HEK293 (cell line): ENCODE measurements around the gene SSTR5.

Experiments used
- PRDM1 ChIP-seq: fragments of 450-650 bp; formaldehyde crosslinking; IDR thresholded peaks from 2 replicates; pipeline ENCODE4; 2016; ENCODE audit warnings: missing biosample characterization, missing genetic modification characterization
- RBAK ChIP-seq: fragments of 450-650 bp; formaldehyde crosslinking; IDR thresholded peaks from 2 replicates; pipeline ENCODE4 v1.5.1; 2016; ENCODE audit warnings: missing biosample characterization, missing genetic modification characterization
- ZBTB21 ChIP-seq: fragments of 450-650 bp; formaldehyde crosslinking; IDR thresholded peaks from 2 replicates; pipeline ENCODE4 v1.5.1; 2017; ENCODE audit warnings: missing biosample characterization, missing genetic modification characterization
- ZNF146 ChIP-seq: fragments of 450-650 bp; formaldehyde crosslinking; IDR thresholded peaks from 2 replicates; pipeline ENCODE4 v1.5.1; 2016; ENCODE audit warnings: missing biosample characterization, missing genetic modification characterization
- ZNF214 ChIP-seq: fragments of 450-650 bp; formaldehyde crosslinking; IDR thresholded peaks from 2 replicates; pipeline ENCODE4 v1.5.1; 2017; ENCODE audit warnings: missing biosample characterization, mild to moderate bottlenecking, missing genetic modification characterization, borderline replicate concordance
- ZNF292 ChIP-seq: fragments of 450-650 bp; formaldehyde crosslinking; IDR thresholded peaks from 2 replicates; pipeline ENCODE4 v1.5.1; 2016; ENCODE audit warnings: low read depth, missing biosample characterization, missing genetic modification characterization, borderline replicate concordance
- ZNF785 ChIP-seq: fragments of 450-650 bp; formaldehyde crosslinking; IDR thresholded peaks from 2 replicates; pipeline ENCODE4 v1.5.1; 2016; ENCODE audit warnings: missing biosample characterization, missing genetic modification characterization
- TF ChIP-seq, protein P1 (sequence below): fragments of 450-650 bp; formaldehyde crosslinking; IDR thresholded peaks from 2 replicates; pipeline ENCODE4 v1.5.1; 2017; ENCODE audit warnings: missing biosample characterization, missing genetic modification characterization
- TF ChIP-seq, protein P2 (sequence below): fragments of 450-650 bp; formaldehyde crosslinking; IDR thresholded peaks from 2 replicates; pipeline ENCODE4 v1.5.1; 2016; ENCODE audit warnings: missing biosample characterization, missing genetic modification characterization
- TF ChIP-seq, protein P3 (sequence below): fragments of 450-650 bp; formaldehyde crosslinking; IDR thresholded peaks from 2 replicates; pipeline ENCODE4 v1.5.1; 2016; ENCODE audit warnings: missing biosample characterization, missing genetic modification characterization
- TF ChIP-seq, protein P4 (sequence below): fragments of 450-650 bp; formaldehyde crosslinking; IDR thresholded peaks from 2 replicates; pipeline ENCODE4; 2016; ENCODE audit warnings: missing biosample characterization, missing genetic modification characterization
- TF ChIP-seq, protein P5 (sequence below): fragments of 450-650 bp; formaldehyde crosslinking; IDR thresholded peaks from 2 replicates; pipeline ENCODE4 v1.5.1; 2016; ENCODE audit warnings: missing biosample characterization, missing genetic modification characterization
- TF ChIP-seq, protein P6 (sequence below): fragments of 450-650 bp; formaldehyde crosslinking; IDR thresholded peaks from 2 replicates; pipeline ENCODE4 v1.5.1; 2016; ENCODE audit warnings: missing biosample characterization, missing genetic modification characterization, low read depth
- TF ChIP-seq, protein P7 (sequence below): fragments of 450-650 bp; formaldehyde crosslinking; IDR thresholded peaks from 2 replicates; pipeline ENCODE4 v1.5.1; 2016; ENCODE audit warnings: missing biosample characterization, missing genetic modification characterization

DNA sequence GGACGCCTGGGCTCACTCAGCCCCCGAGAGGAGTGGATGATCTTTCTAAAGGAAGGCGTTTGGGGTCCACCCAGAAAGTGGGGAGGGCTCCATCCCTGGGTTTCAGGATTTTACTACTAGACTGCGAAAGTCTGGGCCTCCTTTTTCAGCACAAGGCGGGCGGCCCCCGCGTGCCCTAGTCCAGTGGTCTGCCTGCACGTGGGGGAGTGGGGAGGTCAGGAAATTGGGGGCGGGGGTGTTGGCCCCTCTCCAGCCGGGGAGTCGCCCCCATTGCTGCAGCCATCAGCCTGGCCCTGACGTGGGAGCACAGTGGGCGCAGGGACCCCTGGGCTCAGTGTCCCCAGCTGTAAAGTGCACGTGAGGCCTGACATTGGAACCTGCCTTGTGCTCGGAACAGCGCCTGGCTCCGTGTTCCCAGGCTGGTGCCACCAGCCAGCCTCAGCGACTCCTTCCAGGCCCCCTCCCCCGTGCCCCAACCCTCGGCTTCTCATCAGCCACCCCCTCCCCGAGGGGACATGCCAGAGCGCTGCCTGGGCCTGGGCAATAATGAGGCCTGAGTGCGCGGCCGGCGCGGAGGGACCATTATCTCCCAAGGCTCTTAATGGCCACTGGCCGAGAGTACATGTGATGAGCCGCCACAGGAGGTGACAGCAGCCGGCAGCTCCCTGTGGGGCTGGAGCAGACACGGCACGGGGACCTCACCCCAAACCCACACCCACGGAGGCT is 25.9 kb downstream of the SSTR5 start:
- TF ChIP-seq, protein P1, sequence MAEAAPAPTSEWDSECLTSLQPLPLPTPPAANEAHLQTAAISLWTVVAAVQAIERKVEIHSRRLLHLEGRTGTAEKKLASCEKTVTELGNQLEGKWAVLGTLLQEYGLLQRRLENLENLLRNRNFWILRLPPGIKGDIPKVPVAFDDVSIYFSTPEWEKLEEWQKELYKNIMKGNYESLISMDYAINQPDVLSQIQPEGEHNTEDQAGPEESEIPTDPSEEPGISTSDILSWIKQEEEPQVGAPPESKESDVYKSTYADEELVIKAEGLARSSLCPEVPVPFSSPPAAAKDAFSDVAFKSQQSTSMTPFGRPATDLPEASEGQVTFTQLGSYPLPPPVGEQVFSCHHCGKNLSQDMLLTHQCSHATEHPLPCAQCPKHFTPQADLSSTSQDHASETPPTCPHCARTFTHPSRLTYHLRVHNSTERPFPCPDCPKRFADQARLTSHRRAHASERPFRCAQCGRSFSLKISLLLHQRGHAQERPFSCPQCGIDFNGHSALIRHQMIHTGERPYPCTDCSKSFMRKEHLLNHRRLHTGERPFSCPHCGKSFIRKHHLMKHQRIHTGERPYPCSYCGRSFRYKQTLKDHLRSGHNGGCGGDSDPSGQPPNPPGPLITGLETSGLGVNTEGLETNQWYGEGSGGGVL (tag by site-specific recombination) = no peak
- TF ChIP-seq ZNF785 = no peak
- no peak for TF ChIP-seq ZNF146
- TF ChIP-seq, protein P2, sequence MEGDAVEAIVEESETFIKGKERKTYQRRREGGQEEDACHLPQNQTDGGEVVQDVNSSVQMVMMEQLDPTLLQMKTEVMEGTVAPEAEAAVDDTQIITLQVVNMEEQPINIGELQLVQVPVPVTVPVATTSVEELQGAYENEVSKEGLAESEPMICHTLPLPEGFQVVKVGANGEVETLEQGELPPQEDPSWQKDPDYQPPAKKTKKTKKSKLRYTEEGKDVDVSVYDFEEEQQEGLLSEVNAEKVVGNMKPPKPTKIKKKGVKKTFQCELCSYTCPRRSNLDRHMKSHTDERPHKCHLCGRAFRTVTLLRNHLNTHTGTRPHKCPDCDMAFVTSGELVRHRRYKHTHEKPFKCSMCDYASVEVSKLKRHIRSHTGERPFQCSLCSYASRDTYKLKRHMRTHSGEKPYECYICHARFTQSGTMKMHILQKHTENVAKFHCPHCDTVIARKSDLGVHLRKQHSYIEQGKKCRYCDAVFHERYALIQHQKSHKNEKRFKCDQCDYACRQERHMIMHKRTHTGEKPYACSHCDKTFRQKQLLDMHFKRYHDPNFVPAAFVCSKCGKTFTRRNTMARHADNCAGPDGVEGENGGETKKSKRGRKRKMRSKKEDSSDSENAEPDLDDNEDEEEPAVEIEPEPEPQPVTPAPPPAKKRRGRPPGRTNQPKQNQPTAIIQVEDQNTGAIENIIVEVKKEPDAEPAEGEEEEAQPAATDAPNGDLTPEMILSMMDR (tag by site-specific recombination) = no peak
- TF ChIP-seq ZBTB21 (tag by site-specific recombination) = no peak
- TF ChIP-seq, protein P3, sequence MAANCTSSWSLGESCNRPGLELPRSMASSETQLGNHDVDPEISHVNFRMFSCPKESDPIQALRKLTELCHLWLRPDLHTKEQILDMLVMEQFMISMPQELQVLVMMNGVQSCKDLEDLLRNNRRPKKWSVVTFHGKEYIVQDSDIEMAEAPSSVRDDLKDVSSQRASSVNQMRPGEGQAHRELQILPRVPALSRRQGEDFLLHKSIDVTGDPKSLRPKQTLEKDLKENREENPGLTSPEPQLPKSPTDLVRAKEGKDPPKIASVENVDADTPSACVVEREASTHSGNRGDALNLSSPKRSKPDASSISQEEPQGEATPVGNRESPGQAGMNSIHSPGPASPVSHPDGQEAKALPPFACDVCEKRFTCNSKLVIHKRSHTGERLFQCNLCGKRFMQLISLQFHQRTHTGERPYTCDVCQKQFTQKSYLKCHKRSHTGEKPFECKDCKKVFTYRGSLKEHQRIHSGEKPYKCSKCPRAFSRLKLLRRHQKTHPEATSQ (tag by site-specific recombination) = no peak
- TF ChIP-seq, protein P4, sequence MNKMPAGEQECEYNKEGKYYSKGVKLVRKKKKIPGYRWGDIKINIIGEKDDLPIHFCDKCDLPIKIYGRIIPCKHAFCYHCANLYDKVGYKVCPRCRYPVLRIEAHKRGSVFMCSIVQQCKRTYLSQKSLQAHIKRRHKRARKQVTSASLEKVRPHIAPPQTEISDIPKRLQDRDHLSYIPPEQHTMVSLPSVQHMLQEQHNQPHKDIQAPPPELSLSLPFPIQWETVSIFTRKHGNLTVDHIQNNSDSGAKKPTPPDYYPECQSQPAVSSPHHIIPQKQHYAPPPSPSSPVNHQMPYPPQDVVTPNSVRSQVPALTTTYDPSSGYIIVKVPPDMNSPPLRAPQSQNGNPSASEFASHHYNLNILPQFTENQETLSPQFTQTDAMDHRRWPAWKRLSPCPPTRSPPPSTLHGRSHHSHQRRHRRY (tag by site-specific recombination) = no peak
- TF ChIP-seq, protein P5, sequence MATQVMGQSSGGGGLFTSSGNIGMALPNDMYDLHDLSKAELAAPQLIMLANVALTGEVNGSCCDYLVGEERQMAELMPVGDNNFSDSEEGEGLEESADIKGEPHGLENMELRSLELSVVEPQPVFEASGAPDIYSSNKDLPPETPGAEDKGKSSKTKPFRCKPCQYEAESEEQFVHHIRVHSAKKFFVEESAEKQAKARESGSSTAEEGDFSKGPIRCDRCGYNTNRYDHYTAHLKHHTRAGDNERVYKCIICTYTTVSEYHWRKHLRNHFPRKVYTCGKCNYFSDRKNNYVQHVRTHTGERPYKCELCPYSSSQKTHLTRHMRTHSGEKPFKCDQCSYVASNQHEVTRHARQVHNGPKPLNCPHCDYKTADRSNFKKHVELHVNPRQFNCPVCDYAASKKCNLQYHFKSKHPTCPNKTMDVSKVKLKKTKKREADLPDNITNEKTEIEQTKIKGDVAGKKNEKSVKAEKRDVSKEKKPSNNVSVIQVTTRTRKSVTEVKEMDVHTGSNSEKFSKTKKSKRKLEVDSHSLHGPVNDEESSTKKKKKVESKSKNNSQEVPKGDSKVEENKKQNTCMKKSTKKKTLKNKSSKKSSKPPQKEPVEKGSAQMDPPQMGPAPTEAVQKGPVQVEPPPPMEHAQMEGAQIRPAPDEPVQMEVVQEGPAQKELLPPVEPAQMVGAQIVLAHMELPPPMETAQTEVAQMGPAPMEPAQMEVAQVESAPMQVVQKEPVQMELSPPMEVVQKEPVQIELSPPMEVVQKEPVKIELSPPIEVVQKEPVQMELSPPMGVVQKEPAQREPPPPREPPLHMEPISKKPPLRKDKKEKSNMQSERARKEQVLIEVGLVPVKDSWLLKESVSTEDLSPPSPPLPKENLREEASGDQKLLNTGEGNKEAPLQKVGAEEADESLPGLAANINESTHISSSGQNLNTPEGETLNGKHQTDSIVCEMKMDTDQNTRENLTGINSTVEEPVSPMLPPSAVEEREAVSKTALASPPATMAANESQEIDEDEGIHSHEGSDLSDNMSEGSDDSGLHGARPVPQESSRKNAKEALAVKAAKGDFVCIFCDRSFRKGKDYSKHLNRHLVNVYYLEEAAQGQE (tag by site-specific recombination) = no peak
- TF ChIP-seq RBAK = no peak
- TF ChIP-seq ZNF214 (tag by site-specific recombination) = no peak
- TF ChIP-seq, protein P6, sequence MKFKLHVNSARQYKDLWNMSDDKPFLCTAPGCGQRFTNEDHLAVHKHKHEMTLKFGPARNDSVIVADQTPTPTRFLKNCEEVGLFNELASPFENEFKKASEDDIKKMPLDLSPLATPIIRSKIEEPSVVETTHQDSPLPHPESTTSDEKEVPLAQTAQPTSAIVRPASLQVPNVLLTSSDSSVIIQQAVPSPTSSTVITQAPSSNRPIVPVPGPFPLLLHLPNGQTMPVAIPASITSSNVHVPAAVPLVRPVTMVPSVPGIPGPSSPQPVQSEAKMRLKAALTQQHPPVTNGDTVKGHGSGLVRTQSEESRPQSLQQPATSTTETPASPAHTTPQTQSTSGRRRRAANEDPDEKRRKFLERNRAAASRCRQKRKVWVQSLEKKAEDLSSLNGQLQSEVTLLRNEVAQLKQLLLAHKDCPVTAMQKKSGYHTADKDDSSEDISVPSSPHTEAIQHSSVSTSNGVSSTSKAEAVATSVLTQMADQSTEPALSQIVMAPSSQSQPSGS (tag by site-specific recombination) = no peak
- TF ChIP-seq, protein P7, sequence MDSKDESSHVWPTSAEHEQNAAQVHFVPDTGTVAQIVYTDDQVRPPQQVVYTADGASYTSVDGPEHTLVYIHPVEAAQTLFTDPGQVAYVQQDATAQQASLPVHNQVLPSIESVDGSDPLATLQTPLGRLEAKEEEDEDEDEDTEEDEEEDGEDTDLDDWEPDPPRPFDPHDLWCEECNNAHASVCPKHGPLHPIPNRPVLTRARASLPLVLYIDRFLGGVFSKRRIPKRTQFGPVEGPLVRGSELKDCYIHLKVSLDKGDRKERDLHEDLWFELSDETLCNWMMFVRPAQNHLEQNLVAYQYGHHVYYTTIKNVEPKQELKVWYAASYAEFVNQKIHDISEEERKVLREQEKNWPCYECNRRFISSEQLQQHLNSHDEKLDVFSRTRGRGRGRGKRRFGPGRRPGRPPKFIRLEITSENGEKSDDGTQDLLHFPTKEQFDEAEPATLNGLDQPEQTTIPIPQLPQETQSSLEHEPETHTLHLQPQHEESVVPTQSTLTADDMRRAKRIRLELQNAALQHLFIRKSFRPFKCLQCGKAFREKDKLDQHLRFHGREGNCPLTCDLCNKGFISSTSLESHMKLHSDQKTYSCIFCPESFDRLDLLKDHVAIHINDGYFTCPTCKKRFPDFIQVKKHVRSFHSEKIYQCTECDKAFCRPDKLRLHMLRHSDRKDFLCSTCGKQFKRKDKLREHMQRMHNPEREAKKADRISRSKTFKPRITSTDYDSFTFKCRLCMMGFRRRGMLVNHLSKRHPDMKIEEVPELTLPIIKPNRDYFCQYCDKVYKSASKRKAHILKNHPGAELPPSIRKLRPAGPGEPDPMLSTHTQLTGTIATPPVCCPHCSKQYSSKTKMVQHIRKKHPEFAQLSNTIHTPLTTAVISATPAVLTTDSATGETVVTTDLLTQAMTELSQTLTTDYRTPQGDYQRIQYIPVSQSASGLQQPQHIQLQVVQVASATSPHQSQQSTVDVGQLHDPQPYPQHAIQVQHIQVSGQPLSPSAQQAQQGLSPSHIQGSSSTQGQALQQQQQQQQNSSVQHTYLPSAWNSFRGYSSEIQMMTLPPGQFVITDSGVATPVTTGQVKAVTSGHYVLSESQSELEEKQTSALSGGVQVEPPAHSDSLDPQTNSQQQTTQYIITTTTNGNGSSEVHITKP (tag by site-specific recombination) = no peak
- no peak for TF ChIP-seq PRDM1 (tag by site-specific recombination)
- TF ChIP-seq ZNF292 (tag by site-specific recombination) = no peak
